GM18526 (cell line): ENCODE results near the gene MADCAM1.

Experiments used
- POLR2A ChIP-seq: IDR thresholded peaks from 3 replicates; pipeline ENCODE4 v1.6.1; 2011; ENCODE audit not compliant: insufficient read length; ENCODE audit errors: extremely low read depth

MADCAM1 gene

GRCh38 chr19:511101-511851 is 15.0 kb downstream of the MADCAM1 start:
- peak; percentile 15 for TF ChIP-seq POLR2A

GRCh38 chr19:512547-513365 is 16.5 kb downstream of the MADCAM1 start:
- no peak for TF ChIP-seq POLR2A

GRCh38 chr19:513368-514165 is 17.3 kb downstream of the MADCAM1 start:
- no peak for TF ChIP-seq POLR2A

GRCh38 chr19:514166-514663 is 17.9 kb downstream of the MADCAM1 start:
- TF ChIP-seq POLR2A: no peak

- no peak for TF ChIP-seq POLR2A
Measured at GRCh38 chr19:517721-518597, 21.7 kb downstream of the MADCAM1 start.

- TF ChIP-seq POLR2A: no peak
Measured at GRCh38 chr19:518598-519231, 22.4 kb downstream of the MADCAM1 start.

DNA sequence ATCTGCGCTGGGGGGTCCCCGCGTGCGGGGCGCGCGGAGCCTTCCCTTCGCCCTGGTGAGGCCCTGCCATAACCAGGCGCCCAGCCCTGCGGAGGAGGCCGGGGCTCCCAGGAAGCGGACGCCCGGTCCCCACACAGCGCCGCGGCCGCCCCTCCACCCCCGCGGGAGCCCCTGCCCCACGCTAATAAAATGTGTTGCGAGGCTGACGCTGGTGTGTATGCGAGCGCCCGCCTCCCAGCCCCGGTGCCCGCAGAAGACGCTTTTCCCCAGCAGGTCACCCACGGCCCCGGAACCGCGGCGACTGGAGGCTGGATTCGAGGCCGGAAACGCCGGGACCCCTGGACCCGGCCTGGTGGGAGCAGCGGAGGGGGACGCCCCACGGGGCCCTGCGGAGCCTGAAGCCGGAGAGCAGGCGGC is 23.2 kb downstream of the MADCAM1 start:
- no peak for TF ChIP-seq POLR2A

DNA sequence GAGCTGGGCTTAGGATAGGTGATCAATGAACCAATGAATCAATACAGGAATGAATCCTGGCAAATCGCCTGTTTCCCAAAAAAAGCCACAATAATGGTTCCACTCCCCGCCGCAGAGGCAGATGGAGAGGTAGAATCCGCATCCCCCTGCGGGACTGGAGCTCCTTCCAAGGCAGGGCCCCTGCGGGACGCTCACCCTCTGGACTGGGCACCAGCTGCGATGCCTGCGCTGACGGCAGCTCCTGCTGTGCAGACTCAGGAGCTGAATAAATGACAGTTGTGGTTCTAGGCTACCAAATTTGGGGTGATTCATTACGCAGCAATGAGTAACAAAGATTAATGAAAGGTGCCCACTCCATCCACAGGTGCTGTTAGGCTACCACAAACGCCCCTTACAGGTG is 26.4 kb downstream of the MADCAM1 start:
- no peak for TF ChIP-seq POLR2A

DNA sequence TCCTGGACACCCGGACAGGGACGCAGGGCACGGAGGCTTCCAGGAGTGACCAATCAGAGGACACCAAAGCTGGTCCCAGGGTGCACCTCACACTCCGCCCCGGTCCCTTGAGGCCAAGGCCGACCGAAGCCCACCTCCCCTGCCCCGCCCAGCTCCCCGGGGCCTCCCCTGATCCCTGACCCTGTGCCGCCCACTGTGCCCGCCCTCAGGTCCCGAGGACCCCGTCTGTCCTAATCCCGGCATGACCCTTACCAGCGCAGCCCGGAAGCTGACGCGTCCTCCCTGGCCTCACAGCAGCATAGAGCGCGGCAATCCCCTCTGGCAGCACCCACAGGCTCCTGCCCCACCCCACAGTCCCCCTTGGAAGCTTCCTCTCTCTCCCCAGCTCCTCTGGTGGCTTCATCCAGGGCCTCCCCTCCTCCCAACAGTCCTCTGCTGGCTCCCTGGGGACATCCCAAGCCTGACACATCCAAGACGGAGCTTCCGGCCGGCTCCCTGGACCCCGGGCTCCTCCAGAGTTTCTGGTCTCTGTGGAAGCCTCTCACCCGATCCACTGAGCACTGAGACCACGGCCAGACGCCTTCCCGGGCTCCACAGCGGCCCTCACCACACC is 27.9 kb downstream of the MADCAM1 start:
- TF ChIP-seq POLR2A: no peak

- no peak for TF ChIP-seq POLR2A
Measured at GRCh38 chr19:525029-525428, 28.7 kb downstream of the MADCAM1 start.

DNA sequence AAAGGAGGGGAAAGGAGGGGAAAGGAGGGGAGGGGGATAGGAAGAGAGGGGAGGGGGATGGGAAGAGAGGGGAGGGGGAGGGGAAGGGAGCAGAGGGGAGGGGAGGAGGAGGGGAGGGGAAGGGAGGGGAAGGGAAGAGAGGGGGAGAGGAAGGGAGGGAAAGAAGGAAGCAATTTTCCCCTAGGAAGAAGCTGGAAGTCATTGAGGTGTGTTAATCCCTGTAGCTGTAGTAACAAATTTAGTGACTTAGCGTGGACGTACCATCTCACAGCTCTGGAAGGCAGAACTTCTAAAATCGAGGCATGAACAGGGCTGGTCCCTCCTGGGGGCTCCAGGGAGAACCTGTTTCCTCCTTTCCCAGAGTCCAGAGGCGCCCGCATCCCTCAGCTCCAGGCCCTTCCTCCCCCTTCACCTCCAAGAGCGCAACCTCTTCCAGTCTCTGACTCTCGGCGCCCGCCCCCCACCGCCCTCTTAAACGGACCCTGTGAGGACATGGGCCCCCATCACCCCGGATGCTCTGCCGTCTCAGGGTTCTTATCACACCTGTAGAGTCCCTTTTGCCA is 29.7 kb downstream of the MADCAM1 start:
- no peak for TF ChIP-seq POLR2A

- no peak for TF ChIP-seq POLR2A
Measured at GRCh38 chr19:530134-531008, 34.1 kb downstream of the MADCAM1 start.

DNA sequence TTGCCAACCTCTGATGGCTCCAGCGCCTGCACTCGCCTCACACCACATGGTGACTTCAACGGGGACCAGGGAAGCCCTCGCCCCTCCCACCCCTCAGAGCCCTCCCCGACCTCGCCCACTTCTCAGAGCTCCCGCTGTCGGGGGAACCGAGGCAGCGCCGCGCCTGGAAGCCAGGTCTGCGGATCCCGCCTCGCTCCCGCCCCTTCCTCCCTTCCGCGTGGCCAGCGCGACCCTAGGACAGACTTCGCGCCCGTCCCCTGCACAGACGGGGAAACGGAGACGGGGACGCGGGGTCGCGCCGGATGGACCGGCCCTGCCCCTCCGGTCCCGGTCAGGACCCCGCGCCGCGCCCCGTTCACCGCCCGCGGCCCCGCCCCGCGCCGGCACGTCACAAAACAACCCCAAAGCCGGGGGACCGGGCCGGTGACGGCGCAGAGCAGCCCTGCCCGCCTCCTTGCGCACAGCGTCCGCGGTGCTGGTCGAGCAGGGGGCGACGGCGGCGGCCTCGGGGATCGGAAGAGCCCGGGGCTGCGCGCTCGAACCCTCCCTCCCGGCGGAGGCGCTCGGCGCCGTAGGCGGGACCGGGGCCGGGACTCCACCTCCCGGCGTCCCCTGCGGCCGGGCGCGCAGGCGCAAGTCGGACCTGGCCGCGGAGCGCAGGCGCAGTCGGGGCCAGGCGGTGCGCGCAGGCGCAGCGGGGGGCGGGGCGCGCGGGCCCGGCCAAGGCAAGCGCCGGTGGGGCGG is 34.9 kb downstream of the MADCAM1 start:
- no peak for TF ChIP-seq POLR2A
